GF-D8 (cell line): ENCODE measurements around the gene EWSR1.

Experiments used
- DNase-seq: peaks from one replicate; lab custom pipeline; 2025; lab: John Stamatoyannopoulos, UW

Gene EWSR1

GRCh38 chr22:29306175-29306834 is 38.2 kb downstream of the EWSR1 start, which contains the start of gene GAS2L1:
TSS of gene GAS2L1 (plus strand) at chr22:29306650. CDS start at chr22:29308106, 1,456 bp downstream.
- DNase-seq = peak; percentile 27

GRCh38 chr22:29306835-29307595 is 38.9 kb downstream of the EWSR1 start:
- DNase-seq = peak; percentile 21

- DNase-seq = no peak
Measured at GRCh38 chr22:29307596-29308147, 39.6 kb downstream of the EWSR1 start.

- DNase-seq = peak; percentile 29
Measured at GRCh38 chr22:29308148-29308790, 40.2 kb downstream of the EWSR1 start.

GRCh38 chr22:29308791-29309262 is 40.8 kb downstream of the EWSR1 start:
- peak; percentile 80 for DNase-seq

GRCh38 chr22:29309332-29310064 is 41.4 kb downstream of the EWSR1 start:
- DNase-seq = no peak

- DNase-seq = no peak
Measured at GRCh38 chr22:29310065-29310862, 42.2 kb downstream of the EWSR1 start.

- DNase-seq = peak; percentile 60
Measured at GRCh38 chr22:29310863-29311339, 42.8 kb downstream of the EWSR1 start.

GRCh38 chr22:29311464-29312217 is 43.6 kb downstream of the EWSR1 start:
- no peak for DNase-seq

- DNase-seq = no peak
Measured at GRCh38 chr22:29312218-29313125, 44.4 kb downstream of the EWSR1 start.

GRCh38 chr22:29313126-29313575 is 45.1 kb downstream of the EWSR1 start:
- no peak for DNase-seq

GRCh38 chr22:29313576-29314466 is 45.8 kb downstream of the EWSR1 start:
- no peak for DNase-seq

GRCh38 chr22:29314537-29315285 is 46.6 kb downstream of the EWSR1 start:
- no peak for DNase-seq

GRCh38 chr22:29315286-29316140 is 47.4 kb downstream of the EWSR1 start, which contains the start of gene RASL10A:
TSS of gene RASL10A (minus strand) at chr22:29315697. CDS start at chr22:29315246, 451 bp downstream.
- no peak for DNase-seq

- no peak for DNase-seq
Measured at GRCh38 chr22:29316141-29316828, 48.2 kb downstream of the EWSR1 start.
